NCI-H345 treated with DMSO at 0.1 percent for 48 hours (cell line): ENCODE results near the gene CCDC12.

ENCODE experiments used
- DNase-seq: peaks from one replicate; lab custom pipeline; 2025; ENCODE audit not compliant: unreplicated experiment; lab: John Stamatoyannopoulos, UW

The CCDC12 gene

DNA sequence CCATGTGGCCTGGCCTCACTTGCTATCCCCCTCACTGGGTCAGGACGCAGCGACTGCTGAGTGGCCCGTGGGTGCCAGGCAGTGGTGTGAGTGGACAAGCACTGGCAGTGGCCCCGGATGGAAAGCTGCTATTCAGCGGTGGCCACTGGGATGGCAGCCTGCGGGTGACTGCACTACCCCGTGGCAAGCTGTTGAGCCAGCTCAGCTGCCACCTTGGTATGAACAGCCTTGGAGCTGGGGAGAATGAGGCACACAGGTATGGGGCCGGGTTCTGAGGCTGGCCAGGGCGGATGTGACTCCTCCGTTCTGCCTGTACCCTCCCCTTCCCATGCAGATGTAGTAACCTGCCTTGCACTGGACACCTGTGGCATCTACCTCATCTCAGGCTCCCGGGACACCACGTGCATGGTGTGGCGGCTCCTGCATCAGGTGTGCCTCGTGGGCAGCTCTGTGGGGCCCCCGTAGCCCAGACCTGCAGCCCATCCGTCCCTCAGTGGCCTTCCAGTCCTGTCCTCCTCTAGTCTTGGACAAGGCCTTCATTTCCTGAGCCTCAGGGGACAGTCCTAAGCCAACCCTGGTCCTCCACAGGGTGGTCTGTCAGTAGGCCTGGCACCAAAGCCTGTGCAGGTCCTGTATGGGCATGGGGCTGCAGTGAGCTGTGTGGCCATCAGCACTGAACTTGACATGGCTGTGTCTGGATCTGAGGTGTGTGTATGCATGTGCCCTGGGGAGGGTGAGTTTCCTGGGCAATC is 31.1 kb upstream of the CCDC12 start:
- DNase-seq = no peak

DNA sequence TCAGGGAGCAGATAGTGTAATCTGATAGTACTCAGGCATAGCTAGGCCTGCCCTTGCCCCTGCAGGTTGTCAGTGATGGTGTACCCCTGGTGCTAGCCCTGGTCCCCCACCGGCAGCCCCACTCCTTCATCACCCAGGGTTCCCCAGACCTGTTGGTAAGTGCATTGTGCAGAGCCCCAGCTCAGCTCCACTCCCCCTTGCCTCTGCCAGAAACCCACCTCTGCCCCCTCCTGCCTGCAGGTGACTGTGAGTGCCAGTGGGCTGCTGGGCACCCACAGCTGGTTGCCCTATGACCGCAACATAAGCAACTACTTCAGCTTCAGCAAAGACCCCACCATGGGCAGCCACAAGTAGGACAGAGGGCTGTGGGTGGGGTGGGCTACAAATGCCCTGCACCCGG is 30.5 kb upstream of the CCDC12 start:
- DNase-seq = no peak

DNA sequence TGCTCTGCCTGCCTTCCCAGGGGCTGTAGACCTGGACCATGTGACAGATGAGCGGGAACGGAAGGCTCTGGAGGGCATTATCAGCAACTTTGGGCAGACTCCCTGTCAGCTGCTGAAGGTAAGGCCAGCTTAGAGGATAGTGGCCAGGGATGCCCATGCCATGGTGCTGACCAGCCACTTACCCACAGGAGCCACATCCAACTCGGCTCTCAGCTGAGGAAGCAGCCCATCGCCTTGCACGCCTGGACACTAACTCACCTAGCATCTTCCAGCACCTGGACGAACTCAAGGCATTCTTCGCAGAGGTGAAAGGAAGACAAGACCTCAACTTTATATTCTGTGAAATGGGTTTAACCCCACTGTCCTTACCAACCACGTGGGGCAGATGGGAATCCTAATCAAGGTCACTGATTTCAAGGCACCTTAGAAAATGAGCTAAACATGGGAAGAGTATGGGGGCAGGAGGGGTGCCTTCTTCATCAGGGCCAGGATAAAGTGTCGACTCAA is 29.7 kb upstream of the CCDC12 start:
- DNase-seq = no peak

DNA sequence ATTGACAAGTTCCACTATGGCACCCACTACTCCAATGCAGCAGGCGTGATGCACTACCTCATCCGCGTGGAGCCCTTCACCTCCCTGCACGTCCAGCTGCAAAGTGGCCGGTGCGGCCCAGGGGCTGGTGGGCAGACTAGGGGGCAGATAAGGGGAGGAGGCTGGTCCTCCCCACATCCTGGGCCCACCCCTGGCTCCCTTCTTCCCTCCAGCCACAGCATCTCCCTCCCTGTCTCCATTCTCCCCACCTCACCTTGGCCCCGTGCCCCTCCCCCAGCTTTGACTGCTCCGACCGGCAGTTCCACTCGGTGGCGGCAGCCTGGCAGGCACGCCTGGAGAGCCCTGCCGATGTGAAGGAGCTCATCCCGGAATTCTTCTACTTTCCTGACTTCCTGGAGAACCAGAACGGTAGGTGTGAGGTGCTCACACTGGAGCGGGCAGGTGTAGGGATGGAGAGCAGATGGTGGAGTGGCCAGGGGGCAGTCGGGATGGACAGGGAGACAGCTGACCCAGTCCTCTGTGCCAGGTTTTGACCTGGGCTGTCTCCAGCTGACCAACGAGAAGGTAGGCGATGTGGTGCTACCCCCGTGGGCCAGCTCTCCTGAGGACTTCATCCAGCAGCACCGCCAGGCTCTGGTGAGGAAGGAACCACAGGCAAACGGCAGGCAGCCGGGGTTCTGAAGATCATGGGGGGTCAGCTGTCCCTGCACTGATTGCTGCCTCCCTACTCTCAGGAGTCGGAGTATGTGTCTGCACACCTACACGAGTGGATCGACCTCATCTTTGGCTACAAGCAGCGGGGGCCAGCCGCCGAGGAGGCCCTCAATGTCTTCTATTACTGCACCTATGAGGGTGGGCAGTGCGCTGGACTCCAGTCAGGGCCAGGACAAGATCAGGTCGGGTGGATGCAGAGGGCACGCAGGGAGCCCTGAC is 28.9 kb upstream of the CCDC12 start:
- no peak for DNase-seq

DNA sequence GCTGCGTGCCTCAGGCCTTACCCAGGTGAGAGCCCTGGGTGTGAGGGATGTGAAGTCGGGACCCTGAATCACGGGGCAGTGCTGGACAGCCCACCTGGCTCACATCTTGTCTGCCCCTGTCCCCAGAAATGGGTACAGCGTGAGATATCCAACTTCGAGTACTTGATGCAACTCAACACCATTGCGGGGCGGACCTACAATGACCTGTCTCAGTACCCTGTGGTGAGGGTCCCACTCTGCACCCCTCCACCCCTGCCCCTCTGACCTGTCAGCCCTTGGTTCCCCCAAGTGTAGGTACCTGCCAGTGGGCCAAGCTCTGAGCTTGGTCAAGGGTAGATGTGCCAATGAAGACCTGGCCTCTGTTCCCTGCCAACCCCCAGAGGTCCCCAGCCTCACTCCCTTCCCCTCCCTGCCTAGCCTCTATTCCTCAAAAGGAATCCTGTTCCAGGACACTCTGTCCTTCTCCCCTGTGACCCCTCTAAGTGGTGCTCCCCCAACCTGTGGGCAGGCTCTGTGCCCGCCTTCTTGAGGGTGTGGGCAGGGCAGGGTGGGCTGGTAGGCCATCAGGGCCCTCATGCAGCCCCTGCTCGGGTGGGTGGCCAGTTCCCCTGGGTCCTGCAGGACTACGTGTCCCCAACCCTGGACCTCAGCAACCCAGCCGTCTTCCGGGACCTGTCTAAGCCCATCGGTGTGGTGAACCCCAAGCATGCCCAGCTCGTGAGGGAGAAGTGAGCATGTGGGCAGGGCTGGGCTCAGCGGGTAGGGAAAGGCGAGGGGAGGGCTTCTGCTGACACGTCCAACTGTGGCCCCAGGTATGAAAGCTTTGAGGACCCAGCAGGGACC is 28.0 kb upstream of the CCDC12 start:
- no peak for DNase-seq

DNA sequence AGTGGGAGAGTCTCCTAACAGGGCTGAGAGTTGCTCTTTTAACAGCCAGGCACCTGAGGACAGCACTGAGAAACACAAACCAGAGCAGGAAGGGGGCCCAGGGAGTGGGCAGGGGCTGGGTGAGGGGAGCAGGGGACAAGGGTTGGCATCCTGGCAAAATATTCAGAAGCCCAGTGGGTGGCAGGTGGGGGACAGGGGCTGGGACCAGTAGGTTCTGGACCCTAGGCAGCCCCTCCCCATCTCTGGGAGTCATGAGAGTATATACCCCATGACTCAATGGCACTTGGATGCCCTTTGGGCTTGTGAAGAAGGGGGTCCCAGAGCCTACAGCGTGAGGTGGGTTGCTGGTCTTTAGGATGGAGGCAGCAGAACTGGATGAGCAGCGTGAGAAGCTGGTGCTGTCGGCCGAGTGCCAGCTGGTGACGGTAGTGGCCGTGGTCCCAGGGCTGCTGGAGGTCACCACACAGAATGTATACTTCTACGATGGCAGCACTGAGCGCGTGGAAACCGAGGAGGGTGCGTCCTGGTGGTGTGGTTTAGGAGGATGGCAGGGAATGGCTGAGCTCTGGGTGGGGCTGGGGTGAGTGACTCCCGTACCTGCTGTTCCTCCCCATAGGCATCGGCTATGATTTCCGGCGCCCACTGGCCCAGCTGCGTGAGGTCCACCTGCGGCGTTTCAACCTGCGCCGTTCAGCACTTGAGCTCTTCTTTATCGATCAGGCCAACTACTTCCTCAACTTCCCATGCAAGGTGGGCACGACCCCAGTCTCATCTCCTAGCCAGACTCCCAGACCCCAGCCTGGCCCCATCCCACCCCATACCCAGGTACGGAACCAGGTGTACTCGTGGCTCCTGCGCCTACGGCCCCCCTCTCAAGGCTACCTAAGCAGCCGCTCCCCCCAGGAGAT is 27.2 kb upstream of the CCDC12 start:
- DNase-seq = no peak

DNA sequence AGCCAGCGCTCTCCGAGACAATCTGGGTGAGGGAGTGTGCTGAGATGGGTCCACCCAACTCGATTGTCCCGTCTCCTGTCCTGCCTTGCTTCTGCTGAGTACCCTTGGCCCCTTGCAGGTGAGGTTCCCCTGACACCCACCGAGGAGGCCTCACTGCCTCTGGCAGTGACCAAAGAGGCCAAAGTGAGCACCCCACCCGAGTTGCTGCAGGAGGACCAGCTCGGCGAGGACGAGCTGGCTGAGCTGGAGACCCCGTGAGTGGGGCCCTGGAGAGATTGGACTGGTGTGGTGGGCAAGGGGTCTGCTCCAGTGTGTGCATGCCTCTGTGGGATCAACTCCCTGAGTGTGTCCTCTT is 26.5 kb upstream of the CCDC12 start:
- DNase-seq = no peak

DNA sequence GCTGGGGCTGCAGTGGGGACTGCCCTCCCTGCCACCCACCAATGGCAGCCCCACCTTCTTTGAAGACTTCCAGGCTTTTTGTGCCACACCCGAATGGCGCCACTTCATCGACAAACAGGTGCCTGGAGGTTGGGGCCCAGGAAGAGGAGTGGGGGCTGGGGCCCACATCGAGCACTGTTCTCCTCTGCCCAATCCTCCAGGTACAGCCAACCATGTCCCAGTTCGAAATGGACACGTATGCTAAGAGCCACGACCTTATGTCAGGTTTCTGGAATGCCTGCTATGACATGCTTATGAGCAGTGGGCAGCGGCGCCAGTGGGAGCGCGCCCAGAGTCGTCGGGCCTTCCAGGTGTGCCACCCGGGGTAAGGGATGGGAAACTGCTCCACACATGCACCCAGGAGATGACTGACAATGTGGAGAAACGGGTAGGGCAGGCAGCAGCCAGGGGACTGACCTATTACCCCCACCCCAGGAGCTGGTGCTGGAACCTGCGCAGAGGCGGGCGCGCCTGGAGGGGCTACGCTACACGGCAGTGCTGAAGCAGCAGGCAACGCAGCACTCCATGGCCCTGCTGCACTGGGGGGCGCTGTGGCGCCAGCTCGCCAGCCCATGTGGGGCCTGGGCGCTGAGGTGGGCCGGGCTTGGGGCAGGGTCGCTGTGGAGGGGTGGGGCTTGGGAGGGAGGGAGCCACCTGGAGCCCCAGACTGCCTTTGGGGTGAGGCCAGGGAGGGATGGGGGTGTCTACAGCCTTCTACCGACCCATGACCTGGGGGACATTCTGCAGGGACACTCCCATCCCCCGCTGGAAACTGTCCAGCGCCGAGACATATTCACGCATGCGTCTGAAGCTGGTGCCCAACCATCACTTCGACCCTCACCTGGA is 25.9 kb upstream of the CCDC12 start:
- no peak for DNase-seq

DNA sequence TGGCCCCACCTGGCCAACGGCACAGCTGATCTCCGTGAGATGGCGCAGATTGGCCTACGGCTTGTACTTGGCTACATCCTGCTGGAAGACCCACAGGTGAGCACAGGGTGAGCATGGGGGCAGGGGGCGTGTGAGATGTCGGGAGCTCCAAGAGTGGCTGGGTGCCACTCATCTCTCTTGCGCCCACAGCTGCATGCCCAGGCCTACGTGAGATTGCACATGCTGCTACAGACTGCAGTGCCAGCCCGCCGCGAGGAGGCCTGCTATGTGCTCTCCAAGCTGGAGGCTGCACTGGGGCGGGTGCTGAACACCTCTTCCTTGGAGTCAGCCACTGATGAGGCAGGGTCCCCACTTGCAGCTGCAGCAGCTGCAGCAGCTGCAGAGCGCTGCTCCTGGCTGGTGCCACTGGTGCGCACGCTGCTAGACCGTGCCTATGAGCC is 25.2 kb upstream of the CCDC12 start:
- DNase-seq = no peak

DNA sequence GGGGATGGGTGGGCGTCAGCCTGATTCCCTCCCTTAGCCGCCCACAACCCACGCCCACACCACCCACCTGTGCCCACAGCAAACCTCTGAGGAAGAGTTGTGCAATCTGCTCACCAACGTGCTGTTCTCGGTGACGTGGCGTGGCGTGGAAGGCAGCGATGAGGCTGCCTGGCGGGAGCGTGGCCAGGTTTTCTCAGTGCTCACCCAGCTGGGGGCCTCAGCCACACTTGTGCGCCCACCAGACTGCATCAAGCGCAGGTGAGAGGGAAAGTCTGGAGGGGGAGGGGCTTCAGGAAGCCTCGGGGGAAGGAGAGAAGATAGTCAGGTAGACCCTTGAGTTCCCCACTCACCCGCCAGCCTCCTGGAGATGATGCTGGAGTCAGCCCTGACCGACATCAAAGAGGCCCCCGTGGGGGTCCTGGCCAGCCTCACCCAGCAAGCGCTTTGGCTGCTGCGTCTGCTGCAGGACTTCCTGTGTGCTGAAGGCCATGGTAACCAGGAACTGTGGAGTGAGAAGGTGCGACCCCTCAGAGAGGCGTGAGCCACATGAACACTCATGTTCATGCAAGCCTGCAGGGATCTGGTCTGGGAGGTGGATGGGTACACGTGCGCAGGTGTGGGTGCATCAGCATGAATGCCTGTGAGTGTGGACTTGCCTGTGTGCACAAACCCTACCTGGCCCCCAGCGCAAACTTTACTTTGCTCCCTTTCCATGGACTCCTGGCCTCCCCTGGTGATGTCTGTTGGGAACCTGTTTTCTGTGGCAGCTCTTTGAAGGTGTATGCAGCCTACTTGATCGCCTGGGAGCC is 24.6 kb upstream of the CCDC12 start:
- no peak for DNase-seq

DNA sequence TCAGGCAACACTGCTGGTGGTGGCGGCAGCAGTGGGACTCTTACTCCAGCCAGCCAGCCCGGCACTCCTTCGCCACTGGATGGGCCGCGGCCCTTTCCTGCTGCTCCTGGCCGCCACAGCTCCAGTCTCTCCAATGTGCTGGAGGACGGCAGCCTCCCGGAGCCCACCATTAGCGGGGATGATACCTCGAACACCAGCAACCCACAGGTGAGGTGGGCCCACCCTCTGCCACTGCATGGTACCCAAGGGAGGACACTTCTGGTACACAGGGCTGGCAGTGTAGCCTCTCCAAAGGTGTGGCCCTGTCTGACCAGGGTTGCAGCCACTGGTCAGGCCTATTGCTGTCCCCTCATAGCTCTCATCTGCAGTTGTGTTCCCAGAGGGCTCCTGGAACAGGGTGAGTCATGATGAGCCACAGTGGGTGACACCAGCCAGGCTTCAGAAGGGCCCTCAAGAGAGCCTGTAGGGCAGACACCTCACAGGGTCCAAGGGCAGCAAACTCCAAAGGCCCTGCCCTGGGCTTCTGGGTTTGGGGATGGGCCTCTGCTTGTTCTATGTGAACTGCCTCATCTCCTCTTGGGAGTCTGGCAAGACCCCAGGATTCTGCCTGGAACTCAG is 23.8 kb upstream of the CCDC12 start:
- no peak for DNase-seq

DNA sequence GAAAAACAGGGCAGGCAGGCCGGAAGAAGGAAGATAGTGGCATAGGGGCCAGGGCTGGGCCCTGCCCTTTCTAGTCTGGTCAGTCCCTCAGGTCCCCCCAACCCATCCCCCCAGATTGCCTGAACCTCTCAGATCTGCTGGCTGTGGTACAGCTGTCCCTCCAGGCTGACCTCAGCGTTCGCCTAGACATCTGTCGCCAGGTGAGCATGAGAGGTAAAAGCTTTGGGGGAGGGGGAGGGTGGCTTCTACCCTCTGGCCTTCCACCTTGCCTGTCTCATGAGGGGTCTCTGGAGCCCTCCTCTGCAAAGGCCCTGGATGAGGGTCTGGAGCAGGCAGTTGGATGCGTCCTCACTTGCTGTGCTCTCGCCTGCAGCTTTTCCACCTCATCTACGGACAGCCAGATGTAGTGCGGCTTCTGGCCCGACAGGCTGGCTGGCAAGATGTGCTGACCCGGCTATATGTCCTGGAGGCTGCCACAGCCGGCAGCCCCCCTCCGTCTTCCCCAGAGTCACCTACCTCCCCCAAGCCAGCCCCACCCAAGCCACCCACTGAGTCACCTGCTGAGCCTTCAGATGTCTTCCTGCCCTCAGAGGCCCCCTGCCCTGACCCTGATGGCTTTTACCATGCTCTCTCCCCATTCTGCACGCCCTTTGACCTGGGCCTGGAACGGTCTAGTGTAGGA is 23.1 kb upstream of the CCDC12 start:
- no peak for DNase-seq

DNA sequence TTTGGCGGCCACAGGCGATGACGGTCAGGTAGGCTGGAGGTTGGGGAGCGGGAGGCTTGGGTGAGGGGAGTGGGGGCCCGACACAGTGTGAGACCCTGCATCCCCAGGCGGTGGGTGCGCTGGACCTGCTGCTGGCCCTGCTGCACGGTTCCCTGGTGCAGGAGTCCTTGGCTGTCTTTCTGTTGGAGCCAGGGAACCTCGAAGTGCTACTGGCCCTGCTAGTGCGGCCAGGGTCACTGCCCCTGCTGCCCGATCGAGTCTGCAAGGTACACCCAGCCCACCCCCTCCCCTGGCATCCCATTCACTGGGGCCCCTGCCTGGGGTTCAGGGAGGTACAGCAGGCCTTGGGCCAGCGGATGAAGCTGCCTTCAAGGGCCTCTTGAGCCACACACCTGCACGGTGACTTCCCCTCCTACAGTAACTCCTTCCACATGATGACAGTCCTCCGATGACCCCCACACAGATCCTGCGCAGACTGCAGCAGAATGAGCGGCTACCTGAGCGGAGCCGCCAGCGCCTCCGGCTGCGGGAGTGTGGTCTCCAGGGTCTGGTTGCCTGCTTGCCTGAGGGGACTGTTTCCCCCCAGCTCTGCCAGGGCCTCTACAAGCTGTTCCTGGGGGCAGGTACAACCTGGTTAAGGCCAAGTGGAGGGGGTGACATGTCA is 22.4 kb upstream of the CCDC12 start:
- no peak for DNase-seq

DNA sequence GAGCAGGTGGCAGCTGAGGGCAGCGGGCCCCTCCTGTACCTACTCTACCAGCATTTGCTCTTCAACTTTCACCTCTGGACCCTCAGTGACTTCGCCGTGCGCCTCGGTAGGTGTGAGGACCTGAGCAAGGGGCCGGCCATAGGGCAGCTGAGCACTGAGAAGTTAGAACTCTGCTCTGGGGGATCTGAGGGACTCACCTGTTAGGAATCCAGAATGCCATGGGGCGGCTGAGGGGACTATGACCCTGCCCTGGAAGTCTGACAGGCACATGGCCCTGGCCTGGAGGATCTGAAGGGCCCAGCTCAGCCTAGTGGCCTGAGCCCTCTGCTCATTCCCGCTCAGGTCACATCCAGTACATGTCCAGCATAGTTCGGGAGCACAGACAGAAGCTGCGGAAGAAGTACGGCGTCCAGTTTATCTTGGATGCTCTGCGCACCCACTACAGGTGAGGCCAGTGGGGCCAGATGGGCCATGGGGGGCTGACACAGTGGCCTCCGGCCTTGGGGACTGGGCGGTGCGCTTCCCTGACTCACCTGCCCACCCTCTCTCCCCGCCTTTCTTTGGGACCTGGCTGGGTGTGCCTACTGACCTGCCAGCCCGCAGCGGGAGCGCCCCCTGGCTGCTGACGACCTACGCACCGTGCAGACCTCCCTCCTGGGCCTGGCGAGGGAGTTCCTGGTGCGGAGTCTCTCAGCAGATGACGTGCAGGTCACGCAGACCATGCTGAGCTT is 21.7 kb upstream of the CCDC12 start:
- DNase-seq = no peak

DNA sequence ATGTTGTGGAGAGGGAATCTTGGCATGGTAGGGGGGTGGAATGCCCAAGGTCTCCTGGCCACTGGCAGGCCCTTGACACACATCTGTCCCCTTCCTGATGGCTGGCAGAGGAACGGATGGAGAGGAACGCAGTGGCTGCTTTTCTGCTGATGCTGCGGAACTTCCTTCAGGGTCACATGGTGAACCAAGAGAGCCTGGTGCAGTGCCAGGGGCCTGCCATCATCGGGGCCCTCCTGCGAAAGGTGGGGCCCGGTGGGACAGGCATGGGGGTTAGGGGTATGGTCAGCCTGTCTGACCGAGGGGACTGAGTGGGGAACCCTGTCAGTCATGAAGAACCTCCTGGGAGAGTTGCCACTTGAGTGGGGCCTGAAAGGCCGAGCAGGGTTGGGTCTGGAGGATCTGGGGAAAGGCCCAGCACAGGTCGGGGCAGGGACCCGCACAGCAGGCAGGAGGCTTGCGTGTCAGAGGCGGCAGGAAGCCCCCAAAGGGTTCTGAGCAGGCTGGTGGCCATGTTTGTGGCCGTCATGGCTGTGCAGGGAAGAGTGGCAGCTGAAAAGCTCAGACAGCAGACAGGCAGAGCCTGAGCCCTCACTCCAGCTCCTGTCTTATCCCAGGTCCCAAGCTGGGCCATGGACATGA is 21.0 kb upstream of the CCDC12 start:
- DNase-seq = no peak
